ENCODE data around the gene AKR1A1. TPM values are rescaled to one million over a fixed set of nuclear protein-coding genes. Genes with fewer than 3 reads are reported as not detected.
"Not testable (repeated sequence)": the region's sequence is repeated elsewhere in the genome, so short reads cannot be mapped to it uniquely, and the experiment has no call there.

AKR1A1 gene
- total RNA-seq, 1 donor from 2014 or later: 203 TPM

GRCh38 chr1:45522324-45523104, 28.1 kb upstream of the AKR1A1 start:
- Histone ChIP-seq H3K27me3 (ENCODE audit: low read depth) (no peaks in the 10 kb centered on the region), H3K27ac (peak overlapping the region; percentile 94), H3K4me1 (peaks cover 25% of the 10 kb centered on the region), H3K4me3 (peak overlapping the region; percentile 97), H3K9me3 (no peaks in the 10 kb centered on the region), H3K36me3 (peaks cover 13% of the 10 kb centered on the region)
- ATAC-seq (no peak), DNase-seq (no peak)
- TF ChIP-seq CTCF (IDR thresholded peaks at IDR 0.05): no peak
- intact Hi-C loops (cut with DNase I): no loop called here

DNA sequence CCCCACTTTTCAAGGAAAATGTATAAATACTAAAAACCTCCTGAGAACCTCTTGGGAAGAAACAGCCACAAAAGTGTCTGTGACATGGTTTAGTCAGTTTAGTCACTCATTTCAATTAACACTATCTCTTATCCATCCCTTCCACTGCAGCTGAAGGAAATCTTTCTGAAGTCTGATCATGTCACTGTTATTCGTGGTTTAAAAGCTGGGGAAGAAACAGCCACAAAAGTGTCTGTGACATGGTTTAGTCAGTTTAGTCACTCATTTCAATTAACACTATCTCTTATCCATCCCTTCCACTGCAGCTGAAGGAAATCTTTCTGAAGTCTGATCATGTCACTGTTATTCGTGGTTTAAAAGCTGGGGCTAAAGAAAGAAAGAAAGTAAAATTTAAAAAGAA, 27.1 kb upstream of the AKR1A1 start:
- ATAC-seq; H3K9me3 ChIP-seq; H3K27ac ChIP-seq; H3K27me3 ChIP-seq (ENCODE audit: low read depth); intact Hi-C loops (cut with DNase I); DNase-seq; H3K4me3 ChIP-seq; H3K36me3 ChIP-seq: not testable (repeated sequence)
- peaks cover 23% of the 10 kb centered on the region for H3K4me1 ChIP-seq

GRCh38 chr1:45523975-45524374, 26.7 kb upstream of the AKR1A1 start:
- H3K9me3 ChIP-seq; DNase-seq; H3K27me3 ChIP-seq (ENCODE audit: low read depth); ATAC-seq; H3K4me3 ChIP-seq; H3K27ac ChIP-seq; intact Hi-C loops (cut with DNase I); H3K36me3 ChIP-seq: not testable (repeated sequence)
- H3K4me1 ChIP-seq: peaks cover 18% of the 10 kb centered on the region

GRCh38 chr1:45526135-45526644, 24.4 kb upstream of the AKR1A1 start:
- Histone ChIP-seq H3K27me3 (ENCODE audit: low read depth) (no peaks in the 10 kb centered on the region), H3K27ac (no peak overlapping the region), H3K4me1 (peaks cover 10% of the 10 kb centered on the region), H3K4me3 (no peak overlapping the region), H3K9me3 (no peaks in the 10 kb centered on the region), H3K36me3 (no peaks in the 10 kb centered on the region)
- TF ChIP-seq CTCF (IDR thresholded peaks at IDR 0.05): no peak
- DNase-seq: no peak
- intact Hi-C loops (cut with DNase I): no loop called here
- ATAC-seq: no peak

DNA sequence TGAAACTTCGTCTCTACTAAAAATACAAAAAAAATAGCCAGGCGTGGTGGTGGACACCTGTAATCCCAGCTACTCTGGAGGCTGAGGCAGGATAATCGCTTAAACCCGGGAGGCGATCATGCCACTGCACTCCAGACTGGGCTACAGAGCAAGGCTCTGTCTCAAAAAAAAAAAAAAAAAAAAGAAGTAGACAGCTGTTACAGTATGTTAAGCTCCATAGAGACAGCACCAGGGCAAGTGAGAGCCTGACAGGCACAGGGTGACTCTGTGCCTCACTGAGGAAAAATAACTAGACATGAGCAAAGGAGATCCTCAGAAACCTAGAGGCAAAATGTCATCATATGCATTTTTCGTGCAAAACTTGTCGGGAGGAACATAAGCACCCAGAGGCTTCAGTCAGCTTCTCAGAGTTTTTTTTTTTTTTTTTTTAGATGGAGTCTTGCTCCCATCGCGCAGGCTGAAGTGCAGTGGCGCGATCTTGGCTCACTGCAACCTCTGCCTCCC, 19.9 kb upstream of the AKR1A1 start:
- Histone ChIP-seq H3K4me1 (peaks cover 6% of the 10 kb centered on the region), H3K27ac (no peak overlapping the region), H3K27me3 (ENCODE audit: low read depth) (no peaks in the 10 kb centered on the region), H3K9me3 (no peaks in the 10 kb centered on the region), H3K36me3 (no peaks in the 10 kb centered on the region), H3K4me3 (no peak overlapping the region)
- intact Hi-C loops (cut with DNase I): no loop called here
- ATAC-seq (no peak), DNase-seq (no peak)
- TF ChIP-seq CTCF (IDR thresholded peaks at IDR 0.05): no peak

DNA sequence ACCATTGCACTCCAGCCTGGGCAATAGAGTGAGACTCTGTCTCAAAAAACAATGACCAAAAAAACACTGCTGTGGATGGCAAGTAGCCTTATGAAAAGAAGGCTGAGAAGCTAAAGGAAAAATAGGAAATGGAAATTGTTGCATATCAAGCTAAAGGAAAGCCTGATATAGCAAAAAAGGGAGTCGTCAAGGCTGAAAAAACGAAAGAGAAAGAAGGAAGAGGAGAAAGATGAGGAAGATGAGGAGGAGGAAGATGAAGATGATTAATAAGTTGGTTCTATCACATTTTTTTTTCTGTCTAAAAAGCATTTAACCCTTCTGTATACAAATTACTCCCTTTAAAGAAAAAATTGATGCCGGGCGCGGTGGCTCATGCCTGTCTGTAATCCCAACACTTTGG, 18.8 kb upstream of the AKR1A1 start:
- H3K4me3 ChIP-seq: no peak overlapping the region
- no peak for TF ChIP-seq CTCF (IDR thresholded peaks at IDR 0.05)
- intact Hi-C loops (cut with DNase I): no loop called here
- no peaks in the 10 kb centered on the region for H3K9me3 ChIP-seq
- no peak for ATAC-seq
- DNase-seq: no peak
- H3K4me1 ChIP-seq: no peaks in the 10 kb centered on the region
- H3K27ac ChIP-seq: no peak overlapping the region
- no peaks in the 10 kb centered on the region for H3K36me3 ChIP-seq
- H3K27me3 ChIP-seq (ENCODE audit: low read depth): no peaks in the 10 kb centered on the region

All from lower lobe of right lung (tissue), 2 donors.